ENCODE data around the gene NRXN3.

NRXN3 gene

DNA sequence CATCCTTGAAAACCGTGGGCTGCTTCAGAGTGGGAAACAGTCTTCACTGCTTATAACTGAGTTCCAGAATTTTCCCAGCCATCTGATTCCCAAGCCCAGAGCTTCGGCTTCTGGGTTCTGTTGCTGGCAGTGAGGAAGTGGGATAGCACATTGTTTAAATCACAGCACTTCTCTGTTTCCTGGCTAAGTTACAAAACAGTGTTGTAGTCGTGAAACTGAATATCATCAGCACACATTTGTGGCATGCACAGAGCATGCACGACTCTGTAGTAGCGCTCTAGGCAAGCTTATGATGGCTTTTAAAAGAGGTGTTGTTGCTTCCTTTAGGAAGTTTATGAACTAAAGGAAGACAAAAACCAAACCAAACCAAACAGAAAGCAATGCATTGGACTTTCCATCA, 1005.5 kb downstream of the NRXN3 start:
- Histone ChIP-seq H3K27ac (ENCODE audit: low read depth, low read length) (no peak overlapping the region), H3K9ac (ENCODE audit: low read depth, low read length) (no peak overlapping the region), H3K4me1 (ENCODE audit: insufficient read depth, low read length) (no peaks in the 10 kb centered on the region; the same call in 1 of the 2 replicates), H3K9me3 (ENCODE audit: insufficient read depth, low read depth, low read length) (no peaks in the 10 kb centered on the region), H3K27me3 (ENCODE audit: insufficient read depth, low read length) (no peaks in the 10 kb centered on the region), H3K36me3 (ENCODE audit: insufficient read depth, low read length) (no peaks in the 10 kb centered on the region), H3K4me3 (ENCODE audit: low read length) (no peak overlapping the region)
- WGBS = 91% methylated on average over 5 of the region's 5 CpGs

DNA sequence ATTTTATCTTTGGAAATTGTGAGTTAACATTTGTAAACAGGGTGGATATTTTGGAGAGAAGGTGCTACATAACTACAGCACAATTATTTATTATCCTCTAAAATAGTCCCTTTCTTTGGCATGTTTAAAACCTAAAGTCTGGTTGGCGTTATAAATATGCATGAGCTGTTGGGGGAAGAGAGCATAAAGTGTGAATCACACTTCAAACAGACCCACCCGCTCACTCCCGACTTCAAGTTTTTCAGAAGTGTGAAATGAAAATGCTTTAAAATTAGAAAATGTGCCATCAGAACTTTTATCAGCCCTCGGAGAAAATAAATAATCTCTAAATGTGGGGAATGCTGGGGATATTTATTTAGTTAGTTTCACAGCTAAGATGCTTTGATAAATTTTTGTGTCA, 1006.9 kb downstream of the NRXN3 start:
- Histone ChIP-seq H3K4me1 (ENCODE audit: insufficient read depth, low read length) (no peaks in the 10 kb centered on the region; the same call in 1 of the 2 replicates), H3K27me3 (ENCODE audit: insufficient read depth, low read length) (no peaks in the 10 kb centered on the region), H3K9me3 (ENCODE audit: insufficient read depth, low read depth, low read length) (no peaks in the 10 kb centered on the region), H3K9ac (ENCODE audit: low read depth, low read length) (no peak overlapping the region), H3K4me3 (ENCODE audit: low read length) (no peak overlapping the region), H3K36me3 (ENCODE audit: insufficient read depth, low read length) (no peaks in the 10 kb centered on the region), H3K27ac (ENCODE audit: low read depth, low read length) (no peak overlapping the region)
- 90% methylated on average over 4 of the region's 4 CpGs for WGBS

DNA sequence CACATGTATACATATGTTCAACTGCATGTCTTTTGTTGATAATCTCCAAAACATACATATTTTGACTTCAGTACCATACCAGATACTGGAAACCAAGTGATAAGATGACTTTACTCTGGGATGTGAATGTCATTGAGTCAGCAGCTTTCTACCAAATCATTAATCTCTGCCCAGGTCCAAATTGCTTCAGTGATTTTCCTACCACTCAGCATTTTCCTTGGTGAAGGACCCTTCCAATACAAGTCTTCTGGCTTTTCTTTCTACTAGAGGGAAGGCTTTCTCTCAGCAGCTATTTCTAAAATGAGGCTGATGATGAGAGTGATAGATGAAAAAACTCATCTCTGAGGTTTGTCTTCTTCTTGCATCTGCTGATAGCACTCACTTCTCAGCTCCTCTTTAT, 1008.5 kb downstream of the NRXN3 start:
- no peak overlapping the region for H3K9ac ChIP-seq (ENCODE audit: low read depth, low read length)

DNA sequence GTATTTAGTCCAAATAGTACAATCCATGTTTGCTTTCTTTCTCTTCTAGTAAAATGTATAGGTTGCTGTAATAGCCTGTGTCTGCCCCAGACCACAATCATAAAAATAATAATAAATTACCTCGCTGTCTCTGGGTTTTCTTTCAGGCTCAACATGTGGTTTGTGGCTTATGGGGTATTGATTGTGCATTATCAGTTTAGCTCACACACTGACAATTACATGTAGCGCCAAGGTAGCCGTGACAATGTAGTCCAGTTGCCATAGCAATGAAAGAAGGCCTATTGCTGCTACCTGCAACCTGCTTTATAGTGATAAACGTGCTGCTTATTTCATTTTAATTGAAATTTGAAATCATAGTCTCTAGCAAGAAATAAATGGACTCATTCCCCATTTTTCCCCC, 1009.8 kb downstream of the NRXN3 start:
- 95% methylated on average over 3 of the region's 4 CpGs for WGBS
- H3K27ac ChIP-seq (ENCODE audit: low read depth, low read length) = no peak overlapping the region
- H3K9ac ChIP-seq (ENCODE audit: low read depth, low read length) = no peak overlapping the region

More for the DNA sequence above, 1008.5 kb downstream of the NRXN3 start:
- no peak overlapping the region for H3K27ac ChIP-seq (ENCODE audit: low read depth, low read length)
- no peaks in the 10 kb centered on the region; the same call in 1 of the 2 replicates for H3K4me1 ChIP-seq (ENCODE audit: insufficient read depth, low read length)
- no peaks in the 10 kb centered on the region for H3K36me3 ChIP-seq (ENCODE audit: insufficient read depth, low read length)
- no peak overlapping the region for H3K4me3 ChIP-seq (ENCODE audit: low read length)
- H3K27me3 ChIP-seq (ENCODE audit: insufficient read depth, low read length) = no peaks in the 10 kb centered on the region
- H3K9me3 ChIP-seq (ENCODE audit: insufficient read depth, low read depth, low read length) = no peaks in the 10 kb centered on the region

DNA sequence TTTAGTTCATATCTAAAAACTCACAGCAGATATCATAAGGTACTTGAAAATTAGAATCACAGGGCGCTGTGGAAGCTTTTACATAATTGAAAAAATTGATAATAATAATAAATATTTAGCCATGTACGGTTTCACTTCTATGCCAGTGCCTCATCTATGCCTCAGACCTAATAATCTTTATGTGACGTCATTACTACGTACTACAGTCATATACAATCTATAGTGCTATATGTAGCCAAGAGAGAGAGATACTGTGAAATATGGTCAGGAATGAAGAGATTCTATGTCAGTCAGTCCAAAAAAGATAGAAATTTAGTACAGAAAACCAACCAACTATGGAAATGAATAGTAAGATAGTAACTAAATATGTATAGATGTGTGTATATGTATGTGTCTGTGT, 1010.5 kb downstream of the NRXN3 start:
- no CpG with 5 or more reads among the region's 4 CpGs for WGBS
- Histone ChIP-seq H3K9me3 (ENCODE audit: insufficient read depth, low read depth, low read length) (no peaks in the 10 kb centered on the region), H3K4me3 (ENCODE audit: low read length) (no peak overlapping the region)

More for the DNA sequence above, 1009.8 kb downstream of the NRXN3 start:
- Histone ChIP-seq H3K36me3 (ENCODE audit: insufficient read depth, low read length) (no peaks in the 10 kb centered on the region), H3K27me3 (ENCODE audit: insufficient read depth, low read length) (no peaks in the 10 kb centered on the region), H3K4me1 (ENCODE audit: insufficient read depth, low read length) (no peaks in the 10 kb centered on the region; the same call in 1 of the 2 replicates), H3K4me3 (ENCODE audit: low read length) (no peak overlapping the region), H3K9me3 (ENCODE audit: insufficient read depth, low read depth, low read length) (no peaks in the 10 kb centered on the region)

DNA sequence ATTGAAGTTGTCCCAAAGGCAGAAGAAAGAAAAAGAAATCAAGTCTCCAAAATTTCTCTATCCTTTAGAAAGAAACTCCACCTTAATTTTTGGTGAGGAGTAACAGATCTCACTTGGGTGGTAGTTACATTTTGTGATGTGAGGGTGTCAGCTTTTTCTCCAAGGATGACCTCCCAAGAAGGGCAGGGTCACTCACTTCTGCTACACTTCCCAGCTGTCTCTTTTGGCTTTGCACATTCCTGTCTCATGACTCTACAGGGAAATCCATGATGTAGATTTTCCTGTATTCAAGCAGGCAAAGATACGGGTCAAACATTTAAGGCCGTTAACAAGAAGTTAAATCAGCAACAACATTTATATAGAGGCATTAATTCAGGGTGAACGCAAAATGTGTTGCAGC, 1016.4 kb downstream of the NRXN3 start:
- no peaks in the 10 kb centered on the region for H3K4me1 ChIP-seq (ENCODE audit: insufficient read depth, low read length)
- no peak overlapping the region for H3K9ac ChIP-seq (ENCODE audit: low read depth, low read length)
- no peaks in the 10 kb centered on the region for H3K27me3 ChIP-seq (ENCODE audit: insufficient read depth, low read length)
- no peak overlapping the region; the same call in 1 of the 2 replicates for H3K27ac ChIP-seq (ENCODE audit: low read depth, low read length)
- 78% methylated on average over 3 of the region's 3 CpGs for WGBS
- no peak overlapping the region for H3K4me3 ChIP-seq (ENCODE audit: low read length)
- H3K9me3 ChIP-seq (ENCODE audit: insufficient read depth, low read depth, low read length) = no peaks in the 10 kb centered on the region
- no peaks in the 10 kb centered on the region for H3K36me3 ChIP-seq (ENCODE audit: insufficient read depth, low read length)

More for the DNA sequence above, 1010.5 kb downstream of the NRXN3 start:
- no peaks in the 10 kb centered on the region for H3K36me3 ChIP-seq (ENCODE audit: insufficient read depth, low read length)
- no peaks in the 10 kb centered on the region for H3K27me3 ChIP-seq (ENCODE audit: insufficient read depth, low read length)
- no peaks in the 10 kb centered on the region; the same call in 1 of the 2 replicates for H3K4me1 ChIP-seq (ENCODE audit: insufficient read depth, low read length)
- H3K9ac ChIP-seq (ENCODE audit: low read depth, low read length) = no peak overlapping the region
- H3K27ac ChIP-seq (ENCODE audit: low read depth, low read length) = no peak overlapping the region

DNA sequence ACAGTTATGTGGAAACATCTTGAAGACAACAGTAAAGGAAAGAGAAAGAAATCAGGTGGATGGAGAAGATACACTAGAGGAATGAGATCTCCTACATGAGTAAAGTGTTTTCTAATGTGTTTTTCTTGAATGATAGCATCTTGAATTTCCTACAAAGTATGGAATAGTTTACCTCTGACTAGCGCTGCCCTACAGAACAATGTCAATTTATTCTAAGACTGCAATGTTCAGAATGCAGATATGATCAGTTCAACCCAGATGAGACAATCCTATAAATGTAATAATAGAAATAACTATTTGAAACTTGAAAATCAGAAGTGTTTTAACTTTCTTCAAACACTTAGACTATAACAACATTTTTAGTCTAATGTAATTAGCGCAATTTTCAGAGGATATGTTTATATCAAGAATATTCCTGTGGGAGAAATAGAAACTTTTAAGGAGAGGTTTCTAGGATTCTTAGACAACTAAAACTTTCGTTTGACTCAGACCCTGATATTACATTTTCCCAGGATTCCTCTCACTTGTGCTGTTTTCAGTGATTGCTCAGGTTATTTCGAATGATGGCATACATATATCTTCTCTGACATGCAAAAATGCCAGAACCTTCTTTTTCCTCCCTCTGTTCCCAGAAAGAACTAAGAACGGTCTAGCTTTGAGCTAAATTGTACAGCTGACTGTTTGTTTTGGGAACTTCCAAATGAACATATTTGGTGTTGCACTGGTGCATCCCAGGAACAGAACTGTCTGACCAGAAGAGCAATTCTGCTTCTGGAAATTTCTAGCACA, 1023.7 kb downstream of the NRXN3 start:
- H3K27ac ChIP-seq (ENCODE audit: low read depth, low read length) = no peak overlapping the region
- 93% methylated on average over 5 of the region's 5 CpGs for WGBS

DNA sequence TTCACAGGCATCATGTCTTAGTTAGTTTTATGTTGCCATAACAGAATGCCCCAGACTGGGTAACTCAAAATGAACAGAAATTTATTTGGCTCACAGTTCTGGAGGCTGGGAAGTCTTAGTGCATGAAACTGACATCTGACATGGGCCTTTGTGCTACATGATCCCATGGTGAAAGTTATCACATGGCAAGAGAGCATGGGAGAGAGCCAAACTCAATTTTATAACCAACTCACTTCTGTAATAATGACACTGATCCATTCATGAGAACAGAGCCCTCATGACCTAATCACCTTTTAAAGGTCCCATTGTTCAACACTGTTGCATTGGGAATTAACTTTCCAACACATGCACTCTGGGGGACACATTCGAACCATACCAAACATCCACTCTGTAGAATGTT, 1026.0 kb downstream of the NRXN3 start:
- no CpG with 5 or more reads among the region's 1 CpG for WGBS
- Histone ChIP-seq H3K27me3 (ENCODE audit: insufficient read depth, low read length) (no peaks in the 10 kb centered on the region), H3K9ac (ENCODE audit: low read depth, low read length) (no peak overlapping the region), H3K9me3 (ENCODE audit: insufficient read depth, low read depth, low read length) (no peaks in the 10 kb centered on the region), H3K36me3 (ENCODE audit: insufficient read depth, low read length) (no peaks in the 10 kb centered on the region), H3K4me3 (ENCODE audit: low read length) (no peak overlapping the region), H3K27ac (ENCODE audit: low read depth, low read length) (no peak overlapping the region), H3K4me1 (ENCODE audit: insufficient read depth, low read length) (no peaks in the 10 kb centered on the region)

More for the DNA sequence above, 1023.7 kb downstream of the NRXN3 start:
- no peaks in the 10 kb centered on the region for H3K9me3 ChIP-seq (ENCODE audit: insufficient read depth, low read depth, low read length)
- no peak overlapping the region for H3K4me3 ChIP-seq (ENCODE audit: low read length)
- no peak overlapping the region for H3K9ac ChIP-seq (ENCODE audit: low read depth, low read length)
- H3K4me1 ChIP-seq (ENCODE audit: insufficient read depth, low read length) = no peaks in the 10 kb centered on the region
- H3K27me3 ChIP-seq (ENCODE audit: insufficient read depth, low read length) = no peaks in the 10 kb centered on the region
- H3K36me3 ChIP-seq (ENCODE audit: insufficient read depth, low read length) = no peaks in the 10 kb centered on the region

DNA sequence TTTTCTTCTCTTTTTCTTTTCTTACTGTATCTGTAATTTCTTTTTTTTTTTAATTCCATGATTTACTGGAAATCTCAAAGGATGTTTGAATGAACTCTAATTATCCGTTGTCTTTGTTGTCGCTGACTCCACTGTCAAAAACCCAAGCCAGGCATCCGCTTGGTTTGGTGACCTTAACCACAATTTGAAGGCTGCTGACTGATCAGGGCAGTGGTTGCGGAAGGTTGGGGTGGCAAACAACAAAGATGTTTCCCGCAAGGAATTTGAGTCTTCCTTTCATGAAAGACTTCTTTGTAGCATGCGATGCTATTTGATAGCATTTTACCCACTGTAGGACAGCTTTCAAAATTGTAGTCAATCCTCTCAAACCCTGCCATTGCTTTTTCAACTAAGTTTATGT, 1027.3 kb downstream of the NRXN3 start:
- Histone ChIP-seq H3K27ac (ENCODE audit: low read depth, low read length) (no peak overlapping the region), H3K4me3 (ENCODE audit: low read length) (no peak overlapping the region), H3K9me3 (ENCODE audit: insufficient read depth, low read depth, low read length) (no peaks in the 10 kb centered on the region), H3K9ac (ENCODE audit: low read depth, low read length) (no peak overlapping the region), H3K4me1 (ENCODE audit: insufficient read depth, low read length) (no peaks in the 10 kb centered on the region), H3K27me3 (ENCODE audit: insufficient read depth, low read length) (no peaks in the 10 kb centered on the region), H3K36me3 (ENCODE audit: insufficient read depth, low read length) (no peaks in the 10 kb centered on the region)
- 97% methylated on average over 6 of the region's 6 CpGs for WGBS

DNA sequence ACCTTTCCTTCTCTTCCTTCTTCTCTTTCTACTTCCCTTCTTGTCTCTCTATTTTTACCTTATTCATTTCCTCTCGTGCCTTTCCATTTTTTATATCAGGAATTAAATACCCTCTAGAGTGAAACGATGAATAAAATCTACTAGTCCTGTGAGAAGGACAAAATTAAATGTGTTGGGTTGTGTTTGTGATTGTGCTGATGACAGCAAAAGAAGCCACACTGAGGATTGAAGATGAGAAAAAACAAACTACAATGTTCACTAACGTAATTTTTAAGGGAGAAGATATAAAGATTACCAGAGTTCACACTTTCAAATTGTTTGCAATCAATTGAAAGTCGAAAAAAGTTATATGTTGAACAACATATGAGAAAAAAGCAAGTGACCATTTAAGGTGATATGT, 1029.0 kb downstream of the NRXN3 start:
- Histone ChIP-seq H3K9ac (ENCODE audit: low read depth, low read length) (no peak overlapping the region), H3K27me3 (ENCODE audit: insufficient read depth, low read length) (no peaks in the 10 kb centered on the region), H3K4me3 (ENCODE audit: low read length) (no peak overlapping the region), H3K36me3 (ENCODE audit: insufficient read depth, low read length) (no peaks in the 10 kb centered on the region), H3K27ac (ENCODE audit: low read depth, low read length) (no peak overlapping the region), H3K4me1 (ENCODE audit: insufficient read depth, low read length) (no peaks in the 10 kb centered on the region), H3K9me3 (ENCODE audit: insufficient read depth, low read depth, low read length) (no peaks in the 10 kb centered on the region)
- 90% methylated on average over 4 of the region's 4 CpGs for WGBS

DNA sequence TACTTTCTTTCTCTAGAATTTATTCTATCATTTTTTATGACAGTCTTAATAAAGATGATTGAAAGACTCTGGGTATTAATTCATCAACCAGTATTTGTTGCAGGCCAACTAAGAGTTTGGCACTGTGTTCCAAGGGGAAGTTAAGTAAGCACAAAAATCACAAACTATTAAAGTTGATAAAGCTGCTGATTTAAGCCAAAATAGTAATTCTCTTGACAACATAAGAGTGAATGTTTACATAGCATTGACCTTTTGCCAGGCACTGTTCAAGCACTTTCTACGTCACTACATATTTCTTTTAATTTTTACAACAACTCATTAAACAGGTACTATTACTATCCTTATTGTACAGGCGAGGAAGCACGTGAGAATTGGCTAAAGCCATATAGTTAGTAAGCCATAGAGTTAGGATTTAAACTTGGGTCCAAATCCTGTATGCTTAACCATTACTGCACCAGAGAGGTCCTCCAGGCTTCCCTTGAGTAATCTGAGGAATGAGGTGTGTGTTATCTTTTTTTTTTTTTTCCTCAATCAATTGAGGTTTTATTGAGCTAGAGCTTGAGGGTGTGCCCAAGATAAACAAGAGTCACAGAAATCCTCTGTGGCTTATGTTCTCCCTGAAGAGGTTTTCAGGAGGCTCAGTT, 1031.5 kb downstream of the NRXN3 start:
- Histone ChIP-seq H3K27me3 (ENCODE audit: insufficient read depth, low read length) (no peaks in the 10 kb centered on the region), H3K9me3 (ENCODE audit: insufficient read depth, low read depth, low read length) (no peaks in the 10 kb centered on the region), H3K4me3 (ENCODE audit: low read length) (no peak overlapping the region), H3K27ac (ENCODE audit: low read depth, low read length) (no peak overlapping the region), H3K9ac (ENCODE audit: low read depth, low read length) (no peak overlapping the region), H3K4me1 (ENCODE audit: insufficient read depth, low read length) (no peaks in the 10 kb centered on the region; the same call in 1 of the 2 replicates), H3K36me3 (ENCODE audit: insufficient read depth, low read length) (no peaks in the 10 kb centered on the region)
- 96% methylated on average over 3 of the region's 3 CpGs for WGBS

Measured in HUES64 (cell line).